Spleen (tissue), 11 donors: ENCODE measurements around the gene IL18R1. TPM values are rescaled to one million over a fixed set of nuclear protein-coding genes. Genes with fewer than 3 reads are reported as not detected.

ENCODE experiments used
- DNase-seq: peaks from one replicate; pipeline ENCODE4 v3.0.0-alpha.2; 2020
- H3K27ac ChIP-seq, 8 donors: fragments of 200-600 bp; sonication (generic) in 7 of 8; 1 replicate in 4 of 8; 2 replicates in 4 of 8; pipeline versions ENCODE4 v1.5.0 to v1.8.0; 2016 to 2021; ENCODE audit warnings: inconsistent platforms in 4 of 8, mild to moderate bottlenecking in 4 of 8, moderate library complexity in 1 of 8
- H3K27me3 ChIP-seq, 7 donors: fragments of 200-600 bp; sonication (generic) in 6 of 7; replicated peaks in 1 of 7; 1 replicate in 4 of 7; 2 replicates in 3 of 7; pipeline versions ENCODE4 v1.5.0 to v1.8.0; 2016 to 2021; ENCODE audit warnings: inconsistent platforms in 3 of 7, mild to moderate bottlenecking in 1 of 7
- H3K36me3 ChIP-seq, 6 donors: fragments of 200-600 bp; sonication (generic) in 5 of 6; 1 replicate in 4 of 6; 2 replicates in 2 of 6; pipeline versions ENCODE4 v1.5.0 to v1.8.0; 2016 to 2021; ENCODE audit warnings: inconsistent platforms in 2 of 6
- H3K4me1 ChIP-seq, 6 donors: fragments of 200-600 bp; sonication (generic) in 5 of 6; 1 replicate in 3 of 6; 2 replicates in 3 of 6; pipeline versions ENCODE4 v1.5.0 to v1.8.0; 2016 to 2021; ENCODE audit warnings: inconsistent platforms in 3 of 6
- H3K4me3 ChIP-seq, 8 donors: fragments of 200-600 bp; sonication (generic) in 7 of 8; 1 replicate in 4 of 8; 2 replicates in 4 of 8; pipeline versions ENCODE4 v1.5.0 to v1.8.0; 2016 to 2021; ENCODE audit warnings: inconsistent platforms in 4 of 8, mild to moderate bottlenecking in 4 of 8, moderate library complexity in 2 of 8
- H3K9me3 ChIP-seq, 8 donors: fragments of 200-600 bp; sonication (generic) in 7 of 8; 1 replicate in 4 of 8; 2 replicates in 4 of 8; pipeline versions ENCODE4 v1.5.0 to v1.8.0; 2016 to 2021; ENCODE audit warnings: inconsistent platforms in 4 of 8
- POLR2A ChIP-seq, 3 donors: fragments of 450-650 bp; IDR thresholded peaks; one replicate each; pipeline ENCODE4 v1.5.1; 2017; ENCODE audit warnings: antibody characterized with exemption in 3 of 3, mild to moderate bottlenecking in 1 of 3
- POLR2AphosphoS5 ChIP-seq, 3 donors: sonication (generic); formaldehyde crosslinking; IDR thresholded peaks; one replicate each; pipeline ENCODE4 v1.5.1; 2017; ENCODE audit warnings: antibody characterized with exemption in 3 of 3
- WGBS, 5 donors: extraction: QIAGEN DNeasy Blood & Tissue Kit in 3 of 5; methylation state at CpG; one replicate each; pipeline versions ENCODE4 v1.1.5 to v1.1.7; 2013 to 2018; 5-methylcytosine and 5-hydroxymethylcytosine counted together
- intact Hi-C: fragments of 100-400 bp; cut with DNase I; formaldehyde crosslinking; loops from one replicate; pipeline ENCODE4 v1.15.0; 2023; ENCODE audit warnings: low total_unique reads
- polyA plus RNA-seq, 3 donors: library from polyadenylated mRNA; stranded (reverse); fragments of 200-250 nt; gene quantifications; one replicate each; pipeline ENCODE4 v1.2.1, GENCODE V29; 2013
- total RNA-seq, 7 donors: library from RNA; depleted of rRNA in 3 of 7; stranded (reverse); fragments of >200 nt in 3 of 7; fragmentation: NEBNext Ultra II Directional in 4 of 7; extraction: Animal tissue kit (Norgen Biotek cat#: 25700) in 4 of 7; gene quantifications; one replicate each; pipeline versions ENCODE4 v1.1.0 to v1.2.1, GENCODE V29; 2016 to 2021
- TF ChIP-seq, protein P1 (sequence below), 11 experiments: fragments of 200-600 bp in 7 of 11; fragments of 450-650 bp in 4 of 11; sonication (generic) in 4 of 11; IDR thresholded peaks in 8 of 11; conservative IDR thresholded peaks in 3 of 11; 1 replicate in 7 of 11; 2 replicates in 4 of 11; pipeline versions ENCODE4 v1.4.0 to v1.8.0; 2016 to 2021; ENCODE audit warnings: antibody characterized with exemption in 11 of 11, inconsistent platforms in 4 of 11, mild to moderate bottlenecking in 1 of 11
- donor health status: healthy with polysubstance abuse.
- donor health status: DM: no; HTN: no; CAD: no; lungs with moderate emphysema.
- donor health status: DM: no; HTN: no; CAD: no.
- donor health status: Bipolar disorder and iron deficiency.
- donor health status: healthy.
- donor health status: DM: no; HTN: no; CAD: no.
- donor health status: DM: yes; HTN: yes; CAD: no.

IL18R1 gene
- total and polyA plus RNA-seq, 10 donors = 2.2 to 97.6 (median 21.5) TPM

DNA sequence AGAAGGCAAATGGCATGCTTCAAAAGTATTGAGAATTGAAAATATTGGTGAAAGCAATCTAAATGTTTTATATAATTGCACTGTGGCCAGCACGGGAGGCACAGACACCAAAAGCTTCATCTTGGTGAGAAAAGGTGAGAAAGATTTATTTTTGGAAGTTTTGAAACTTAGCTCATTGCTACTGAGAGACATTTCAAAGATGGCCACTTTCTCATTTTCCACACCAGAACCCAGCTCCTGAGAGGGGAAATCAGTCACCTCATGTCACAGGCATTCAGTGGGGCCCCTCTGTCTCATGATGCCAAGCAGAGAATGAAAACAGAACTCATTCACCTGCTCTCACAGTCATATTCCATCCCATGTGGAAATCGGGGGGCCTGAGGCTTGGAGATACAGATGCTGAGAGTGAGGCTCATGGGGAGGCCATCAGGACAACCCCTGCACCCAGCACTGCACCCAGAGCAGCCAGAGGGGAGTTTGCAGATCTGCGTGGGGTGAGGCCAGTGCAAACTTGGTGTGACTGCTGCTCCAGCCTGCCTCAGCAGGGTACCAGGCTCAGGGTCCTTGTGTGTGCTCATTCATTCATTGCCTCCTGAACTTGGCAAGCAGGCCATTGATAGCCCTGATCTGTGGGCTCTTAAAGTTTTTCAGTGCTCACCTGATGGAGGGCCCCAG, 31.4 kb downstream of the IL18R1 start:
- H3K36me3 ChIP-seq = peaks cover 0 to 85% (median 6%) of the 10 kb centered on the region in 6 donors
- WGBS, 5 donors = 90 to 95% (median 91%) methylated on average over 2 to 3 of the region's 3 CpGs
- DNase-seq = no peak
- H3K4me3 ChIP-seq = no peak overlapping the region
- TF ChIP-seq, protein P1, sequence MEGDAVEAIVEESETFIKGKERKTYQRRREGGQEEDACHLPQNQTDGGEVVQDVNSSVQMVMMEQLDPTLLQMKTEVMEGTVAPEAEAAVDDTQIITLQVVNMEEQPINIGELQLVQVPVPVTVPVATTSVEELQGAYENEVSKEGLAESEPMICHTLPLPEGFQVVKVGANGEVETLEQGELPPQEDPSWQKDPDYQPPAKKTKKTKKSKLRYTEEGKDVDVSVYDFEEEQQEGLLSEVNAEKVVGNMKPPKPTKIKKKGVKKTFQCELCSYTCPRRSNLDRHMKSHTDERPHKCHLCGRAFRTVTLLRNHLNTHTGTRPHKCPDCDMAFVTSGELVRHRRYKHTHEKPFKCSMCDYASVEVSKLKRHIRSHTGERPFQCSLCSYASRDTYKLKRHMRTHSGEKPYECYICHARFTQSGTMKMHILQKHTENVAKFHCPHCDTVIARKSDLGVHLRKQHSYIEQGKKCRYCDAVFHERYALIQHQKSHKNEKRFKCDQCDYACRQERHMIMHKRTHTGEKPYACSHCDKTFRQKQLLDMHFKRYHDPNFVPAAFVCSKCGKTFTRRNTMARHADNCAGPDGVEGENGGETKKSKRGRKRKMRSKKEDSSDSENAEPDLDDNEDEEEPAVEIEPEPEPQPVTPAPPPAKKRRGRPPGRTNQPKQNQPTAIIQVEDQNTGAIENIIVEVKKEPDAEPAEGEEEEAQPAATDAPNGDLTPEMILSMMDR (IDR thresholded peaks at IDR 0.05 in 8 of 11, conservative IDR thresholded peaks at IDR 0.05 in 3 of 11) = no peak
- no peak overlapping the region for H3K27ac ChIP-seq
- intact Hi-C loops = no loop called here
- peaks cover 0 to 10% (median 0%) of the 10 kb centered on the region in 6 donors for H3K4me1 ChIP-seq
- no peaks in the 10 kb centered on the region for H3K27me3 ChIP-seq
- peaks cover 8 to 36% (median 31%) of the 10 kb centered on the region in 8 donors for H3K9me3 ChIP-seq

DNA sequence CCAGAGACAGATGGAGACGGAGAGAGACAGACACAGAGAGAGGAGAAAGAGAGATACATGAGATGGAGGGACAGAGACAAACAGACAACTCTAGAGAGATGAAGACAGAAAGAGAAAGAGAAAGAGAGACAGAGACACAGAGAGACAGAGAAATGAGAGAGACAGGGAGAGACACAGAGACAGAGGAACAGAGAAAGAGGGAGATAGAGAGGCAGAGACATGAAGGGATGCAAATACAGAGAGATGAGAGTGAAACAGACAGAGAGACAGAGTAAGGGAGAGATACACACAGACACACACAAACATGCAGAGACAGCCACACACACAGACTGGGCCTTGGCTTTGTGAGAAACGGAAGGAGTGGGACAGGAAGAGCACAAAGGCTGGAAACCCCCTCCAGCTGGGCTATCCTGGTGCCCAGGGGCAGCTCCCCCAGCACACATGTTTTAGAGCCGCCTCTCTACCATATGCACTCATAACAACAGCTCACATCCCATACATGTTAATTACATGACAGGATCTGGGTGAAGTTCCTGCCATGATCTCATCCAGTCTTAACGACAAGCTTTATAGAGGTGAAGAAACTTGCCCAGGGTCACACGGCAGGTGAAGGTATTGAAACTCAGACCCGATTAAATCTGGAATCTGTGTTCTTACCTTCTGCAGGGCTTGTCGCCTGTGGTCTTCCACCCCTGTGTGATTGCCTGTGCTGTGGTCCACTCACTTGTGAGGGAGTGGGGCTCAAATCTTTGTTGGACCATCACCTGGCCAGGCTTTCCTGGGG, 32.4 kb downstream of the IL18R1 start:
- 85 to 91% (median 88%) methylated on average over 7 of the region's 7 CpGs for WGBS, 5 donors
- intact Hi-C loops = no loop called here
- peaks cover 0 to 75% (median 3%) of the 10 kb centered on the region in 6 donors for H3K36me3 ChIP-seq
- DNase-seq = no peak
- H3K4me3 ChIP-seq = no peak overlapping the region
- no peak for TF ChIP-seq POLR2A (IDR thresholded peaks at IDR 0.05)
- TF ChIP-seq, protein P1 (IDR thresholded peaks at IDR 0.05 in 8 of 11, conservative IDR thresholded peaks at IDR 0.05 in 3 of 11) = no peak
- TF ChIP-seq POLR2AphosphoS5 (IDR thresholded peaks at IDR 0.05) = no peak
- no peaks in the 10 kb centered on the region for H3K27me3 ChIP-seq
- H3K27ac ChIP-seq = no peak overlapping the region
- peaks cover 8 to 27% (median 22%) of the 10 kb centered on the region in 8 donors for H3K9me3 ChIP-seq
- peaks cover 0 to 10% (median 0%) of the 10 kb centered on the region in 6 donors for H3K4me1 ChIP-seq

DNA sequence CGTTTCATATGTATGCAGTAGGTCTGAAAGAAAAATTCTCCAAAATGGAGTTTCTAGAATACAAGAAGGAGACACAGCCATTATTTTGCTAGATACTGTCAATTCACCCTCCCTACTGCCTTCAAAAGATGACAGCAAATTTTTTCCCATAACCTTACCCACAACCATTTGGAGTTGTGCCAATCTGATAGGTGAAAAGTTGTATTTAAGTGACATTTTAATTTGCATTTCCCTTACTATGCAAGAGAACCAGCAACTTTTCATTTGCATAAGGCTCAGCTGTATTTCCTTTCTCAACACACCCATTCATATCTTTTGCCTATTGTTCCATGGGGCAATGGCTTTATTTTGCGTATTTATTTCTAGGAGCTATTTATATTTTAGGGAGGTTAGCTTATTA, 36.0 kb downstream of the IL18R1 start:
- DNase-seq = no peak
- H3K36me3 ChIP-seq = peaks cover 0 to 53% (median 0%) of the 10 kb centered on the region in 6 donors
- intact Hi-C loops = no loop called here
- H3K27me3 ChIP-seq = no peaks in the 10 kb centered on the region
- no peak overlapping the region for H3K27ac ChIP-seq
- no peak for TF ChIP-seq POLR2A (IDR thresholded peaks at IDR 0.05)
- WGBS, 5 donors = 82 to 92% (median 89%) methylated on average over 2 of the region's 2 CpGs
- H3K4me1 ChIP-seq = peaks cover 0 to 10% (median 0%) of the 10 kb centered on the region in 6 donors
- no peaks in the 10 kb centered on the region for H3K9me3 ChIP-seq
- H3K4me3 ChIP-seq = no peak overlapping the region

DNA sequence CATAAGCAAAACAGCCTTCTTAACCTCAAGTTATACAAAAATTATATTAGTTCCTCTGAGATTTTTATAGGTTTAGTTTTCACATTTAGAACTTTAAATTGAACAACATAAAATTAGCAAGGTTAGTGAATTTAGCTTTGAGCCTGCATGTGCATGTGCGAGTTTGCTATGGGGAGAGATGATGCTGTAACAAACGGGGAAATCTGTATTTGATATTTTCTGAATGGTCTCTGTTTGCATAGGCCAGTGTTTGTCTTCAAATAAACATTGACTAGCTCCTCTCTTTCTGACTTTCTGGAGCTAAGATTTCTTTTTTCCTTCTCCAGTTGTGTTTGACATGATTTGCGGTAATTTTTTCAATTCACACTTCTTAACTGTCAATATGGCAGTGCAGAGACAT, 36.5 kb downstream of the IL18R1 start:
- WGBS, 5 donors = 77 to 94% (median 81%) methylated on average over 3 of the region's 3 CpGs
- no peak overlapping the region for H3K27ac ChIP-seq
- H3K4me1 ChIP-seq = peaks cover 0 to 10% (median 0%) of the 10 kb centered on the region in 6 donors
- H3K36me3 ChIP-seq = peaks cover 0 to 53% (median 0%) of the 10 kb centered on the region in 6 donors
- H3K27me3 ChIP-seq = no peaks in the 10 kb centered on the region
- intact Hi-C loops = no loop called here
- no peaks in the 10 kb centered on the region for H3K9me3 ChIP-seq
- TF ChIP-seq POLR2A (IDR thresholded peaks at IDR 0.05) (no peak), POLR2AphosphoS5 (IDR thresholded peaks at IDR 0.05) (no peak)
- TF ChIP-seq, protein P1 (IDR thresholded peaks at IDR 0.05 in 8 of 11, conservative IDR thresholded peaks at IDR 0.05 in 3 of 11) = no peak
- no peak for DNase-seq
- no peak overlapping the region for H3K4me3 ChIP-seq
